Left ventricle myocardium inferior (tissue), 1 donor: Measurements from ENCODE around the gene SLC41A3. TPM values are rescaled to one million over a fixed set of nuclear protein-coding genes. Genes with fewer than 3 reads are reported as not detected.

ENCODE experiments used
- DNase-seq: peaks from one replicate; pipeline ENCODE4 v3.0.0-alpha.2; 2020
- H3K27ac ChIP-seq: fragments of 200-600 bp; replicated peaks from 2 replicates; pipeline ENCODE4 v1.8.0; 2021
- H3K27me3 ChIP-seq: fragments of 200-600 bp; 2 replicates; pipeline ENCODE4 v1.8.0; 2021; ENCODE audit warnings: low read depth
- H3K36me3 ChIP-seq: fragments of 200-600 bp; 2 replicates; pipeline ENCODE4 v1.8.0; 2021
- H3K4me1 ChIP-seq: fragments of 200-600 bp; 2 replicates; pipeline ENCODE4 v1.8.0; 2021
- H3K4me3 ChIP-seq: fragments of 200-600 bp; 2 replicates; pipeline ENCODE4 v1.8.0; 2021; ENCODE audit warnings: mild to moderate bottlenecking, moderate library complexity
- H3K9me3 ChIP-seq: fragments of 200-600 bp; replicated peaks from 2 replicates; pipeline ENCODE4 v1.8.0; 2021
- CTCF ChIP-seq: fragments of 200-600 bp; IDR thresholded peaks from 2 replicates; pipeline ENCODE4 v1.8.0; 2021; ENCODE audit warnings: antibody characterized with exemption, mild to moderate bottlenecking, borderline replicate concordance
- intact Hi-C: fragments of 100-400 bp; cut with micrococcal nuclease; formaldehyde crosslinking; loops from one replicate; pipeline ENCODE4 v1.11.0; 2022
- total RNA-seq: library from RNA; stranded (reverse); fragmentation: NEBNext Ultra II Directional; extraction: Animal tissue kit (Norgen Biotek cat#: 25700); gene quantifications from one replicate; pipeline ENCODE4 v1.2.1, GENCODE V29; 2021
- donor health status: DM: no; HTN: yes; CAD: no; lungs with severe emphysema.

The SLC41A3 gene
- total RNA-seq, 1 donor from 2014 or later = 30.2 TPM

- Histone ChIP-seq H3K27ac (no peak overlapping the region), H3K4me3 (no peak overlapping the region), H3K4me1 (no peaks in the 10 kb centered on the region), H3K9me3 (no peaks in the 10 kb centered on the region), H3K27me3 (no peaks in the 10 kb centered on the region), H3K36me3 (peaks cover 39% of the 10 kb centered on the region)
- intact Hi-C loops = no loop called here
- DNase-seq = no peak
- no peak for TF ChIP-seq CTCF
These were observed 62.7 kb downstream of the SLC41A3 start for GRCh38 chr3:126021224-126021623.

GRCh38 chr3:126019683-126020082, 64.2 kb downstream of the SLC41A3 start:
- H3K4me3 ChIP-seq = no peak overlapping the region
- H3K27me3 ChIP-seq = no peaks in the 10 kb centered on the region
- H3K36me3 ChIP-seq = peaks cover 43% of the 10 kb centered on the region
- intact Hi-C loops = no loop called here
- H3K4me1 ChIP-seq = no peaks in the 10 kb centered on the region
- TF ChIP-seq CTCF = no peak
- no peak for DNase-seq
- no peak overlapping the region for H3K27ac ChIP-seq
- H3K9me3 ChIP-seq = no peaks in the 10 kb centered on the region

GRCh38 chr3:126018995-126019394, 64.9 kb downstream of the SLC41A3 start:
- Histone ChIP-seq H3K4me3 (no peak overlapping the region), H3K36me3 (peaks cover 41% of the 10 kb centered on the region), H3K27me3 (no peaks in the 10 kb centered on the region), H3K27ac (no peak overlapping the region), H3K9me3 (no peaks in the 10 kb centered on the region), H3K4me1 (no peaks in the 10 kb centered on the region)
- no peak for DNase-seq
- intact Hi-C loops = no loop called here
- TF ChIP-seq CTCF = no peak

- intact Hi-C loops = no loop called here
- DNase-seq = no peak
- H3K36me3 ChIP-seq = peaks cover 39% of the 10 kb centered on the region
- H3K4me1 ChIP-seq = no peaks in the 10 kb centered on the region
- no peak overlapping the region for H3K4me3 ChIP-seq
- no peak for TF ChIP-seq CTCF
- H3K9me3 ChIP-seq = no peaks in the 10 kb centered on the region
- no peak overlapping the region for H3K27ac ChIP-seq
- H3K27me3 ChIP-seq = no peaks in the 10 kb centered on the region
These were observed 65.4 kb downstream of the SLC41A3 start for GRCh38 chr3:126018545-126018944.

GRCh38 chr3:126017362-126017761, 66.6 kb downstream of the SLC41A3 start:
- Histone ChIP-seq H3K9me3 (no peaks in the 10 kb centered on the region), H3K4me3 (no peak overlapping the region), H3K27me3 (no peaks in the 10 kb centered on the region), H3K4me1 (peaks cover 5% of the 10 kb centered on the region), H3K27ac (no peak overlapping the region), H3K36me3 (peaks cover 37% of the 10 kb centered on the region)
- no peak for TF ChIP-seq CTCF
- intact Hi-C loops = no loop called here
- no peak for DNase-seq

- DNase-seq = no peak
- intact Hi-C loops = no loop called here
- no peaks in the 10 kb centered on the region for H3K9me3 ChIP-seq
- no peaks in the 10 kb centered on the region for H3K27me3 ChIP-seq
- peaks cover 10% of the 10 kb centered on the region for H3K4me1 ChIP-seq
- H3K27ac ChIP-seq = no peak overlapping the region
- peaks cover 40% of the 10 kb centered on the region for H3K36me3 ChIP-seq
- TF ChIP-seq CTCF = no peak
- H3K4me3 ChIP-seq = no peak overlapping the region
These were observed 67.3 kb downstream of the SLC41A3 start for GRCh38 chr3:126016616-126017015.
